MCF 10A (cell line): ENCODE measurements around the gene HNRNPCL1. TPM values are rescaled to one million over a fixed set of nuclear protein-coding genes. Genes with fewer than 3 reads are reported as not detected.
A peak's percentile ranks its signal among the peaks of the same experiment; 100 is the strongest.
"Not testable (repeated sequence)": the region's sequence is repeated elsewhere in the genome, so short reads cannot be mapped to it uniquely, and the experiment has no call there.

Experiments
- Bru-seq: library from RNA; stranded (reverse); fragments of 400-500 nt; gene quantifications from one replicate; lab custom pipeline; 2021; lab: Mats Ljungman, UMichigan
- BruChase-seq, 2 experiments: library from RNA; stranded (reverse); fragments of 400-500 nt; gene quantifications; one replicate each; lab custom pipeline; 2021; lab: Mats Ljungman, UMichigan
- BruUV-seq: library from RNA; stranded (reverse); fragments of 400-500 nt; replicated peaks from 2 replicates; lab custom pipeline; 2021; lab: Mats Ljungman, UMichigan
- CTCF ChIA-PET: fragments of 300-600 bp; sonication (Branson Sonifier 250); formaldehyde crosslinking; extraction: SDS; loops from one replicate; lab custom pipeline; 2021; ENCODE audit warnings: antibody characterized with exemption, inconsistent platforms; lab: Yijun Ruan, JAX
- POLR2A ChIA-PET: fragments of 300-600, 350-650 bp; sonication (Branson Sonifier 250); formaldehyde crosslinking; extraction: SDS; loops from one replicate; lab custom pipeline; 2020; ENCODE audit warnings: antibody characterized with exemption, inconsistent platforms; lab: Yijun Ruan, JAX
- DNase-seq: peaks from one replicate; pipeline ENCODE4 v3.0.0-alpha.2; 2018; ENCODE audit not compliant: unreplicated experiment
- H3K27ac Mint-ChIP-seq: one replicate; pipeline ENCODE4 v1.8.0; 2022; ENCODE audit warnings: mild to moderate bottlenecking, low read depth, mixed read lengths; ENCODE audit not compliant: unreplicated experiment
- H3K27me3 Mint-ChIP-seq: one replicate; pipeline ENCODE4 v1.8.0; 2022; ENCODE audit warnings: mixed read lengths; ENCODE audit not compliant: insufficient read depth, unreplicated experiment
- H3K36me3 Mint-ChIP-seq: one replicate; pipeline ENCODE4 v1.8.0; 2022; ENCODE audit warnings: mild to moderate bottlenecking, moderate library complexity, mixed read lengths; ENCODE audit not compliant: insufficient read depth, unreplicated experiment
- H3K4me1 Mint-ChIP-seq: one replicate; pipeline ENCODE4 v1.8.0; 2022; ENCODE audit warnings: mixed read lengths; ENCODE audit not compliant: insufficient read depth, unreplicated experiment
- H3K4me3 Mint-ChIP-seq: one replicate; pipeline ENCODE4 v1.8.0; 2022; ENCODE audit warnings: mild to moderate bottlenecking, moderate library complexity, mixed read lengths; ENCODE audit not compliant: unreplicated experiment
- H3K9me3 Mint-ChIP-seq: one replicate; pipeline ENCODE4 v1.8.0; 2022; ENCODE audit warnings: mixed read lengths; ENCODE audit not compliant: unreplicated experiment
- intact Hi-C: fragments of 100-400 bp; cut with micrococcal nuclease; formaldehyde crosslinking; loops from 2 replicates; pipeline ENCODE4 v1.14.1; 2022
- long read RNA-seq: library from polyadenylated mRNA; stranded (forward); transcript quantifications from one replicate; pipeline ENCODE4 v2.0.0, GENCODE V29; 2022
- total RNA-seq: library from RNA; stranded (reverse); gene quantifications from 2 replicates; pipeline ENCODE4 v1.2.3, GENCODE V29; 2022

HNRNPCL1 gene
- total RNA-seq: not detected in 2 replicates
- not detected for Bru-seq, nascent RNA
- BruChase-seq, experiment 1, labeled RNA remaining after a 6-hour chase: not detected
- percentile 16 among the genes with signal in this experiment for BruChase-seq, experiment 2, labeled RNA remaining after a 2-hour chase
- long read RNA-seq: 0 reads

- BruUV-seq, CTCF ChIA-PET, H3K4me3 Mint-ChIP-seq, H3K9me3 Mint-ChIP-seq, DNase-seq, H3K27ac Mint-ChIP-seq, H3K36me3 Mint-ChIP-seq, H3K4me1 Mint-ChIP-seq, H3K27me3 Mint-ChIP-seq, POLR2A ChIA-PET, intact Hi-C loops: not testable (repeated sequence)
Observed at GRCh38 chr1:12848620-12849019, at the start of gene HNRNPCL1. TSS of gene HNRNPCL1 (minus strand) at chr1:12848720. CDS start at chr1:12848289, 431 bp downstream.

- H3K9me3 Mint-ChIP-seq, H3K27me3 Mint-ChIP-seq, BruUV-seq, H3K4me1 Mint-ChIP-seq, H3K4me3 Mint-ChIP-seq, H3K27ac Mint-ChIP-seq, DNase-seq, POLR2A ChIA-PET, H3K36me3 Mint-ChIP-seq, CTCF ChIA-PET, intact Hi-C loops: not testable (repeated sequence)
Observed at GRCh38 chr1:12898170-12898569, 49.6 kb upstream of the HNRNPCL1 start, which contains the start of gene PRAMEF10. TSS of gene PRAMEF10 (minus strand) at chr1:12898270. CDS start at chr1:12895847, 2,423 bp downstream.

- H3K27ac Mint-ChIP-seq, H3K4me1 Mint-ChIP-seq, CTCF ChIA-PET, DNase-seq, H3K9me3 Mint-ChIP-seq, intact Hi-C loops, H3K36me3 Mint-ChIP-seq, BruUV-seq, H3K4me3 Mint-ChIP-seq, POLR2A ChIA-PET, H3K27me3 Mint-ChIP-seq: not testable (repeated sequence)
Observed at GRCh38 chr1:12886101-12886500, 37.6 kb upstream of the HNRNPCL1 start, which contains the start of gene PRAMEF4. TSS of gene PRAMEF4 (minus strand) at chr1:12886201. CDS start at chr1:12883394, 2,807 bp downstream.

GRCh38 chr1:12878453-12878852 is 29.9 kb upstream of the HNRNPCL1 start:
- H3K27me3 Mint-ChIP-seq, POLR2A ChIA-PET, DNase-seq, H3K9me3 Mint-ChIP-seq, H3K4me1 Mint-ChIP-seq, CTCF ChIA-PET, H3K27ac Mint-ChIP-seq, intact Hi-C loops, H3K36me3 Mint-ChIP-seq, H3K4me3 Mint-ChIP-seq, BruUV-seq: not testable (repeated sequence)

- intact Hi-C loops, H3K4me3 Mint-ChIP-seq, H3K4me1 Mint-ChIP-seq, DNase-seq, POLR2A ChIA-PET, H3K27ac Mint-ChIP-seq, BruUV-seq, CTCF ChIA-PET, H3K9me3 Mint-ChIP-seq, H3K27me3 Mint-ChIP-seq, H3K36me3 Mint-ChIP-seq: not testable (repeated sequence)
Observed at GRCh38 chr1:12863131-12863880, 14.8 kb upstream of the HNRNPCL1 start.

- BruUV-seq, POLR2A ChIA-PET: not testable (repeated sequence)
Observed at GRCh38 chr1:12856786-12857185, 8.3 kb upstream of the HNRNPCL1 start, which contains the start of gene PRAMEF2. TSS of gene PRAMEF2 (plus strand) at chr1:12857086. CDS start at chr1:12859010, 1,924 bp downstream.

More at GRCh38 chr1:12856786-12857185, 8.3 kb upstream of the HNRNPCL1 start, which contains the start of gene PRAMEF2:
- H3K4me1 Mint-ChIP-seq, DNase-seq, H3K36me3 Mint-ChIP-seq, H3K9me3 Mint-ChIP-seq, CTCF ChIA-PET, H3K27me3 Mint-ChIP-seq, intact Hi-C loops, H3K4me3 Mint-ChIP-seq, H3K27ac Mint-ChIP-seq: not testable (repeated sequence)
